H1 (cell line): ENCODE results near the gene GCK. TPM values are rescaled to one million over a fixed set of nuclear protein-coding genes. Genes with fewer than 3 reads are reported as not detected.

ENCODE experiments used
- CTCF ChIA-PET: fragments of 300-600 bp; sonication (Branson Sonifier 250); formaldehyde crosslinking; loops from one replicate; lab custom pipeline; 2021; ENCODE audit not compliant: partially characterized antibody; lab: Charles Lee
- POLR2A ChIA-PET: fragments of 300-600 bp; sonication (Branson Sonifier 250); formaldehyde crosslinking; loops from one replicate; lab custom pipeline; 2021; ENCODE audit warnings: inconsistent platforms; ENCODE audit not compliant: partially characterized antibody; lab: Charles Lee
- DNase-seq, 2 experiments: peaks; one replicate each; pipeline versions ENCODE4 v3.0.0 to v3.0.0-alpha.2; 2010 to 2022; ENCODE audit warnings: low spot score in 2 of 2, low read depth in 1 of 2, mixed read lengths in 1 of 2
- FAIRE-seq: peaks from 2 replicates; lab custom pipeline; 2011; peaks lifted over from hg19 to GRCh38; lab: Jason Lieb, UNC
- H2AFZ ChIP-seq: 2 replicates; pipeline ENCODE4 v1.8.1; 2012; ENCODE audit warnings: low read length, inconsistent platforms
- H2AK5ac ChIP-seq: 2 replicates; pipeline ENCODE4 v1.6.1; 2013; ENCODE audit warnings: low read depth, low read length
- H2BK120ac ChIP-seq: replicated peaks from 2 replicates; pipeline ENCODE3; 2013; ENCODE audit warnings: low read depth, low read length, inconsistent platforms
- H2BK12ac ChIP-seq: 2 replicates; pipeline ENCODE4 v1.6.1; 2013; ENCODE audit warnings: low read depth, low read length
- H2BK15ac ChIP-seq: 2 replicates; pipeline ENCODE4 v1.6.1; 2013; ENCODE audit warnings: low read length
- H2BK20ac ChIP-seq: 2 replicates; pipeline ENCODE4 v1.6.1; 2013; ENCODE audit warnings: low read length
- H2BK5ac ChIP-seq: 2 replicates; pipeline ENCODE4 v1.6.1; 2013; ENCODE audit warnings: low read depth, low read length
- H3K14ac ChIP-seq: 2 replicates; pipeline ENCODE4 v1.6.1; 2013; ENCODE audit warnings: inconsistent platforms; ENCODE audit not compliant: insufficient read length
- H3K18ac ChIP-seq: 2 replicates; pipeline ENCODE4 v1.6.1; 2013; ENCODE audit warnings: low read length; ENCODE audit errors: extremely low read depth
- H3K23ac ChIP-seq: 2 replicates; pipeline ENCODE4 v1.6.1; 2013; ENCODE audit warnings: inconsistent platforms; ENCODE audit not compliant: insufficient read length
- H3K23me2 ChIP-seq: 2 replicates; pipeline ENCODE4 v1.6.1; 2013; ENCODE audit warnings: low read depth, low read length
- H3K27ac ChIP-seq: 2 replicates; pipeline ENCODE4 v1.6.1; 2011; ENCODE audit warnings: low read depth, low read length, inconsistent platforms
- H3K27me3 ChIP-seq, 4 experiments: replicated peaks in 1 of 4; 1 replicate in 1 of 4; 2 replicates in 3 of 4; pipeline versions ENCODE4 v1.6.1 to v1.8.1; 2011 to 2013; ENCODE audit warnings: low read length in 3 of 4, mild to moderate bottlenecking in 3 of 4, inconsistent platforms in 2 of 4, mixed read lengths in 2 of 4, moderate library complexity in 1 of 4; ENCODE audit not compliant: control insufficient read depth in 3 of 4, insufficient read depth in 3 of 4; ENCODE audit errors: extremely low read depth in 1 of 4
- H3K36me3 ChIP-seq, 4 experiments: 2 replicates each; pipeline versions ENCODE4 v1.6.1 to v1.8.1; 2011 to 2013; ENCODE audit warnings: mild to moderate bottlenecking in 4 of 4, low read length in 3 of 4, moderate library complexity in 2 of 4, control low read depth in 1 of 4, inconsistent platforms in 1 of 4; ENCODE audit not compliant: insufficient read depth in 4 of 4, control insufficient read depth in 2 of 4
- H3K4ac ChIP-seq: replicated peaks from 2 replicates; pipeline ENCODE3; 2013; ENCODE audit warnings: low read length, low read depth, mixed read lengths, inconsistent platforms; ENCODE audit not compliant: insufficient read length
- H3K4me1 ChIP-seq, 4 experiments: replicated peaks in 1 of 4; 1 replicate in 1 of 4; 2 replicates in 3 of 4; pipeline versions ENCODE4 v1.6.1 to v1.8.1; 2011 to 2013; ENCODE audit warnings: low read length in 3 of 4, inconsistent platforms in 2 of 4, mixed read lengths in 1 of 4; ENCODE audit not compliant: insufficient read depth in 4 of 4, control insufficient read depth in 3 of 4
- H3K4me2 ChIP-seq, 2 experiments: 2 replicates each; pipeline versions ENCODE4 v1.6.1 to v1.8.1; 2011 to 2013; ENCODE audit warnings: low read depth in 2 of 2, low read length in 2 of 2, control low read depth in 1 of 2, inconsistent platforms in 1 of 2, mild to moderate bottlenecking in 1 of 2; ENCODE audit not compliant: insufficient read depth in 1 of 2
- H3K4me3 ChIP-seq, 4 experiments: fragments of 200-600, 300-600 bp in 1 of 4; sonication (generic), shearing (Covaris generic), sonication (Bioruptor Twin) in 1 of 4; 2 replicates each; pipeline versions ENCODE4 v1.5.1 to v1.8.1; 2011 to 2016; ENCODE audit warnings: low read length in 4 of 4, low read depth in 3 of 4, control low read depth in 2 of 4, inconsistent platforms in 2 of 4, mild to moderate bottlenecking in 2 of 4, mixed read lengths in 1 of 4, moderate library complexity in 1 of 4; ENCODE audit not compliant: insufficient read depth in 2 of 4; ENCODE audit errors: extremely low read depth in 1 of 4
- H3K56ac ChIP-seq: replicated peaks from 2 replicates; pipeline ENCODE3; 2013; ENCODE audit warnings: low read depth, mild to moderate bottlenecking, mixed read lengths, low read length, inconsistent platforms; ENCODE audit not compliant: insufficient read length
- H3K79me1 ChIP-seq: 2 replicates; pipeline ENCODE4 v1.6.1; 2013; ENCODE audit warnings: low read depth, low read length, control low read depth
- H3K79me2 ChIP-seq, 2 experiments: 2 replicates each; pipeline versions ENCODE4 v1.6.1 to v1.8.1; 2012 to 2013; ENCODE audit warnings: low read length in 2 of 2, mild to moderate bottlenecking in 2 of 2, inconsistent platforms in 1 of 2; ENCODE audit not compliant: insufficient read depth in 2 of 2, control insufficient read depth in 1 of 2
- H3K9ac ChIP-seq, 4 experiments: replicated peaks in 1 of 4; 1 replicate in 1 of 4; 2 replicates in 3 of 4; pipeline versions ENCODE4 v1.6.1 to v1.8.1; 2011 to 2013; ENCODE audit warnings: low read depth in 3 of 4, low read length in 3 of 4, control low read depth in 2 of 4, mild to moderate bottlenecking in 2 of 4, moderate library complexity in 2 of 4, inconsistent platforms in 1 of 4; ENCODE audit errors: extremely low read depth in 1 of 4
- H3K9me3 ChIP-seq, 2 experiments: 2 replicates each; pipeline versions ENCODE4 v1.6.1 to v1.8.1; 2012 to 2013; ENCODE audit warnings: mild to moderate bottlenecking in 2 of 2, moderate library complexity in 2 of 2, control low read depth in 1 of 2, inconsistent platforms in 1 of 2, low read depth in 1 of 2, low read length in 1 of 2, mixed read lengths in 1 of 2; ENCODE audit not compliant: insufficient read depth in 2 of 2
- H4K20me1 ChIP-seq, 2 experiments: replicated peaks in 1 of 2; 2 replicates each; pipeline versions ENCODE3 to v1.8.1; 2011 to 2013; ENCODE audit warnings: inconsistent platforms in 2 of 2, low read length in 2 of 2, mild to moderate bottlenecking in 1 of 2; ENCODE audit not compliant: insufficient read depth in 2 of 2, control insufficient read depth in 1 of 2
- H4K5ac ChIP-seq: 2 replicates; pipeline ENCODE4 v1.6.1; 2013; ENCODE audit warnings: low read length, low read depth, mixed read lengths, inconsistent platforms; ENCODE audit not compliant: insufficient read length
- H4K8ac ChIP-seq: 2 replicates; pipeline ENCODE4 v1.8.0; 2013; ENCODE audit warnings: mild to moderate bottlenecking, moderate library complexity, low read length, inconsistent platforms; ENCODE audit not compliant: insufficient read depth; ENCODE audit errors: extremely low read depth
- H4K91ac ChIP-seq: replicated peaks from 2 replicates; pipeline ENCODE3; 2013; ENCODE audit warnings: low read length, mixed read lengths, inconsistent platforms; ENCODE audit not compliant: insufficient read length
- BACH1 ChIP-seq: IDR thresholded peaks from 2 replicates; pipeline ENCODE4 v1.6.1; 2012; ENCODE audit warnings: low read length, improper control_type of control experiment
- CHD1 ChIP-seq: IDR thresholded peaks from 2 replicates; pipeline ENCODE4 v1.6.1; 2012; ENCODE audit warnings: low read depth, low read length, improper control_type of control experiment
- E2F6 ChIP-seq: IDR thresholded peaks from 2 replicates; pipeline ENCODE4 v1.6.1; 2012; ENCODE audit warnings: inconsistent platforms
- GTF2F1 ChIP-seq: IDR thresholded peaks from 2 replicates; pipeline ENCODE4 v1.6.1; 2012; ENCODE audit warnings: low read depth, low read length, improper control_type of control experiment, borderline replicate concordance
- JUN ChIP-seq: IDR thresholded peaks from 2 replicates; pipeline ENCODE4 v1.6.1; 2011; ENCODE audit warnings: low read depth, mild to moderate bottlenecking, improper control_type of control experiment, low read length
- NANOG ChIP-seq: IDR thresholded peaks from 2 replicates; pipeline ENCODE4 v1.6.1; 2011; ENCODE audit warnings: low read length, low read depth, mild to moderate bottlenecking, inconsistent platforms; ENCODE audit not compliant: insufficient read depth, poor library complexity, severe bottlenecking
- RFX5 ChIP-seq: IDR thresholded peaks from 2 replicates; pipeline ENCODE4 v1.6.1; 2011; ENCODE audit warnings: low read depth, low read length, improper control_type of control experiment, borderline replicate concordance
- SP1 ChIP-seq: IDR thresholded peaks from 2 replicates; pipeline ENCODE4 v1.6.1; 2011; ENCODE audit warnings: low read depth, low read length
- SP2 ChIP-seq: IDR thresholded peaks from 2 replicates; pipeline ENCODE4 v1.6.1; 2012; ENCODE audit warnings: mild to moderate bottlenecking, low read length, inconsistent platforms
- SP4 ChIP-seq: IDR thresholded peaks from 2 replicates; pipeline ENCODE4 v1.6.1; 2012; ENCODE audit warnings: low read length, inconsistent platforms
- TCF12 ChIP-seq: IDR thresholded peaks from 2 replicates; pipeline ENCODE4 v1.6.1; 2011; ENCODE audit warnings: low read depth, mild to moderate bottlenecking, low read length
- WGBS, 2 experiments: shearing (Covaris generic) in 1 of 2; methylation state at CpG; one replicate each; pipeline versions ENCODE4 v1.1.6 to v1.1.7; 2013 to 2015; ENCODE audit warnings: low lambda C conversion rate in 2 of 2, mixed read lengths in 2 of 2, inconsistent platforms in 1 of 2, low coverage in 1 of 2, missing lambda C conversion rate in 1 of 2; ENCODE audit not compliant: insufficient replicate concordance in 2 of 2, insufficient coverage in 1 of 2, insufficient read length in 1 of 2; ENCODE audit errors: extremely low coverage in 1 of 2, missing lambda C conversion rate in 1 of 2; 5-methylcytosine and 5-hydroxymethylcytosine counted together
- polyA plus RNA-seq, 7 experiments: library from polyadenylated mRNA; depleted of rRNA in 3 of 7; stranded (reverse) in 5 of 7; unstranded in 2 of 7; fragments of >200 nt in 5 of 7; fragments of 200-250 nt in 2 of 7; gene quantifications; 1 replicate in 5 of 7; 2 replicates in 1 of 7; 4 replicates in 1 of 7; pipeline versions ENCODE4 v1.2.1 to v1.2.3, GENCODE V29; 2011 to 2013; ENCODE audit warnings: missing spikeins in 2 of 7, mixed read lengths in 2 of 7
- total RNA-seq: library from RNA; stranded (reverse); fragmentation: NEBNext Ultra II Directional; extraction: Animal tissue kit (Norgen Biotek cat#: 25700); gene quantifications from 2 replicates; pipeline ENCODE4 v1.2.1, GENCODE V29; 2021
- TF ChIP-seq, protein P1 (sequence below): IDR thresholded peaks from 2 replicates; pipeline ENCODE4 v1.6.1; 2012; ENCODE audit warnings: low read length, inconsistent platforms

Gene GCK
- total and polyA plus RNA-seq, 2 of the 8 experiments (the other 6 are each of a cell fraction or from before 2014, with no cell fraction given), result 2.4 to 4.9 TPM

DNA sequence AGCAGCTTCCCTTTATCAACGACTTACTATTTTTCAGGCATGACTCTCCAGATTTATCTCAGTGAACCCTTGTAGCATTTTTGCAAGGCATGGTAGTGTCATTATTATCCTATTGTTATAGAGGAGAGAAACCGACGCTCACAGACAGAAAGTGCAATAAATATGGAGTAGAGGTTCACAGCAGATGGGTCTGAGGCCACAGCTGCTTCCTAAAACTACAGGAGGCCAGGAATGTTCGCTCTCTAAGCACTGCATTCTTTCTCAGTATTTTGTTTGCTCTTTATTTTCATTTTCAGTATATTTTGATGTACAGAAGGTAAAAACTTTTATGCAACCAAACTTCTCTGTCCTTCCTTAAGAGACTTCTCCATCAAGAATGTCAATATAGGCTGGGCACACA, 89.6 kb downstream of the GCK start:
- no peak overlapping the region for H2BK5ac ChIP-seq
- no peak overlapping the region for H4K5ac ChIP-seq
- H3K79me1 ChIP-seq, result no peaks in the 10 kb centered on the region
- H3K27ac ChIP-seq, result no peak overlapping the region
- no peak overlapping the region for H3K4me3 ChIP-seq
- CTCF ChIA-PET, result interaction anchor here (0.9 to 3.7 kb wide), 5 partner anchors 11 to 137 kb away, joined by 3 to 17 read pairs (median 3); no protein-coding TSS in a partner anchor
- POLR2A ChIA-PET, result no interaction called here
- peaks cover 0 to 4% (median 3%) of the 10 kb centered on the region in 4 experiments; a peak in 4 of 7 replicates for H3K4me1 ChIP-seq
- no peaks in the 10 kb centered on the region for H3K36me3 ChIP-seq
- no peak overlapping the region for H3K4me2 ChIP-seq
- no peak overlapping the region for H3K14ac ChIP-seq
- no peak for FAIRE-seq
- no peak overlapping the region for H3K23ac ChIP-seq
- H2AK5ac ChIP-seq, result no peak overlapping the region
- no peak overlapping the region for H4K8ac ChIP-seq
- no peak overlapping the region for H3K56ac ChIP-seq
- H3K23me2 ChIP-seq, result peaks cover 9% of the 10 kb centered on the region; the same call in 1 of the 2 replicates
- H2BK15ac ChIP-seq, result no peak overlapping the region
- no peaks in the 10 kb centered on the region for H4K20me1 ChIP-seq
- H3K9ac ChIP-seq, result no peak overlapping the region
- H3K79me2 ChIP-seq, result no peaks in the 10 kb centered on the region
- H3K18ac ChIP-seq, result no peak overlapping the region
- no peak overlapping the region for H4K91ac ChIP-seq
- H2BK12ac ChIP-seq, result no peak overlapping the region
- TF ChIP-seq RFX5, result no peak
- no peak for TF ChIP-seq CHD1
- TF ChIP-seq BACH1, result no peak
- no peak for TF ChIP-seq GTF2F1
- TF ChIP-seq TCF12, result no peak
- TF ChIP-seq NANOG, result no peak
- TF ChIP-seq SP2, result no peak
- TF ChIP-seq JUN, result no peak
- TF ChIP-seq, protein P1, sequence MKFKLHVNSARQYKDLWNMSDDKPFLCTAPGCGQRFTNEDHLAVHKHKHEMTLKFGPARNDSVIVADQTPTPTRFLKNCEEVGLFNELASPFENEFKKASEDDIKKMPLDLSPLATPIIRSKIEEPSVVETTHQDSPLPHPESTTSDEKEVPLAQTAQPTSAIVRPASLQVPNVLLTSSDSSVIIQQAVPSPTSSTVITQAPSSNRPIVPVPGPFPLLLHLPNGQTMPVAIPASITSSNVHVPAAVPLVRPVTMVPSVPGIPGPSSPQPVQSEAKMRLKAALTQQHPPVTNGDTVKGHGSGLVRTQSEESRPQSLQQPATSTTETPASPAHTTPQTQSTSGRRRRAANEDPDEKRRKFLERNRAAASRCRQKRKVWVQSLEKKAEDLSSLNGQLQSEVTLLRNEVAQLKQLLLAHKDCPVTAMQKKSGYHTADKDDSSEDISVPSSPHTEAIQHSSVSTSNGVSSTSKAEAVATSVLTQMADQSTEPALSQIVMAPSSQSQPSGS, result no peak
- TF ChIP-seq SP1, result no peak
- TF ChIP-seq SP4, result no peak
- TF ChIP-seq E2F6, result no peak
- DNase-seq, result no peak
- no peak overlapping the region for H2BK120ac ChIP-seq
- H3K27me3 ChIP-seq, result peaks cover 0 to 17% (median 5%) of the 10 kb centered on the region in 4 experiments; a peak in 6 of 7 replicates
- WGBS, 2 experiments, result 74% methylated on average over 4 of the region's 4 CpGs; no CpG with 5 or more reads in 1 of the 2 experiments
- H2AFZ ChIP-seq, result no peak overlapping the region
- H3K9me3 ChIP-seq, result no peaks in the 10 kb centered on the region
- H2BK20ac ChIP-seq, result no peak overlapping the region; the same call in 1 of the 2 replicates
- H3K4ac ChIP-seq, result no peak overlapping the region
